ENCODE measurements around the gene DEAF1. TPM values are rescaled to one million over a fixed set of nuclear protein-coding genes. Genes with fewer than 3 reads are reported as not detected.
A peak's percentile ranks its signal among the peaks of the same experiment; 100 is the strongest.

DEAF1 gene
- total RNA-seq, 1 experiment from 2014 or later, result 31.9 TPM

GRCh38 chr11:704228-704674 is 9.2 kb upstream of the DEAF1 start:
- peak overlapping the region; percentile 70 for H3K27ac ChIP-seq (ENCODE audit: low read length)
- ChIA-PET CTCF (interaction anchor here (1.0 kb wide), 1 partner anchor 24 kb away, joined by 4 read pairs; no protein-coding TSS in a partner anchor), POLR2A (ENCODE audit: unreplicated experiment) (interaction anchor here (0.5 kb wide), 2 partner anchors 10 to 12 kb away, joined by 3 to 12 read pairs; no protein-coding TSS in a partner anchor)
- H3K4me2 ChIP-seq (ENCODE audit: low read length), result peak overlapping the region; percentile 94
- BruUV-seq (replicated peaks), result no TSS peak
- intact Hi-C loops (cut with micrococcal nuclease), result no loop called here
- DNase-seq (no peak), ATAC-seq (no peak)
- H4K20me1 ChIP-seq (ENCODE audit: low read length), result no peaks in the 10 kb centered on the region; the same call in 1 of the 2 replicates
- no peaks in the 10 kb centered on the region for H3K9me2 ChIP-seq (replicated peaks; ENCODE audit: low read length)
- H3K4me3 ChIP-seq (ENCODE audit: low read length), result no peak overlapping the region
- no peak for TF ChIP-seq EZH2 (IDR thresholded peaks at IDR 0.05; ENCODE audit: low read length, unreplicated experiment)
- no peak for TF ChIP-seq CTCF (conservative IDR thresholded peaks at IDR 0.05; ENCODE audit: low read depth, low read length)
- TF ChIP-seq EZH2phosphoT487 (IDR thresholded peaks at IDR 0.05; ENCODE audit: borderline replicate concordance, low read length), result no peak
- H3K79me2 ChIP-seq (ENCODE audit: low read length), result peaks cover 37% of the 10 kb centered on the region
- no peaks in the 10 kb centered on the region for H3F3A ChIP-seq (ENCODE audit: low read length, unreplicated experiment)
- no peak overlapping the region for H2AFZ ChIP-seq (ENCODE audit: low read length)
- H3K27me3 ChIP-seq (ENCODE audit: low read length), result no peaks in the 10 kb centered on the region
- no peaks in the 10 kb centered on the region for H3K9me3 ChIP-seq (ENCODE audit: low read length)
- no peaks in the 10 kb centered on the region; the same call in 1 of the 2 replicates for H3K36me3 ChIP-seq (ENCODE audit: low read depth, low read length)
- peaks cover 42% of the 10 kb centered on the region for H3K4me1 ChIP-seq (ENCODE audit: insufficient read depth, low read length)
- H3K9ac ChIP-seq (ENCODE audit: low read length), result no peak overlapping the region

GRCh38 chr11:703506-703905 is 8.5 kb upstream of the DEAF1 start:
- ATAC-seq (no peak), DNase-seq (no peak)
- H3K9ac ChIP-seq (ENCODE audit: low read length), result no peak overlapping the region
- H2AFZ ChIP-seq (ENCODE audit: low read length), result no peak overlapping the region
- intact Hi-C loops (cut with micrococcal nuclease), result no loop called here
- POLR2A ChIA-PET (ENCODE audit: unreplicated experiment), result no interaction called here
- H3F3A ChIP-seq (ENCODE audit: low read length, unreplicated experiment), result no peaks in the 10 kb centered on the region
- H3K4me2 ChIP-seq (ENCODE audit: low read length), result no peak overlapping the region
- no peaks in the 10 kb centered on the region for H3K27me3 ChIP-seq (ENCODE audit: low read length)
- TF ChIP-seq CTCF (conservative IDR thresholded peaks at IDR 0.05; ENCODE audit: low read depth, low read length) (no peak), EZH2 (IDR thresholded peaks at IDR 0.05; ENCODE audit: low read length, unreplicated experiment) (no peak), EZH2phosphoT487 (IDR thresholded peaks at IDR 0.05; ENCODE audit: borderline replicate concordance, low read length) (no peak)
- H4K20me1 ChIP-seq (ENCODE audit: low read length), result no peaks in the 10 kb centered on the region; the same call in 1 of the 2 replicates
- BruUV-seq (replicated peaks), result TSS peak; percentile 24
- CTCF ChIA-PET, result interaction anchor here (0.5 kb wide), 1 partner anchor 41 kb away, joined by 3 read pairs; no protein-coding TSS in a partner anchor
- H3K9me2 ChIP-seq (replicated peaks; ENCODE audit: low read length), result no peaks in the 10 kb centered on the region
- peaks cover 40% of the 10 kb centered on the region for H3K79me2 ChIP-seq (ENCODE audit: low read length)
- peaks cover 42% of the 10 kb centered on the region for H3K4me1 ChIP-seq (ENCODE audit: insufficient read depth, low read length)
- no peak overlapping the region for H3K27ac ChIP-seq (ENCODE audit: low read length)
- H3K4me3 ChIP-seq (ENCODE audit: low read length), result no peak overlapping the region
- H3K9me3 ChIP-seq (ENCODE audit: low read length), result no peaks in the 10 kb centered on the region
- no peaks in the 10 kb centered on the region; the same call in 1 of the 2 replicates for H3K36me3 ChIP-seq (ENCODE audit: low read depth, low read length)

All from PC-3 (cell line).